HG03469 (cell line): ENCODE results near the gene NDUFS8.

Source experiments
- ATAC-seq: cut with Tn5 transposase; IDR thresholded peaks from one replicate; pipeline ENCODE4 v1.9.1; 2021; ENCODE audit warnings: mild to moderate bottlenecking, moderate library complexity, moderate number of reproducible peaks; ENCODE audit not compliant: unreplicated experiment

Gene NDUFS8

GRCh38 chr11:68074584-68075352 is 44.3 kb downstream of the NDUFS8 start:
- no peak for ATAC-seq

- no peak for ATAC-seq
Measured at GRCh38 chr11:68076371-68077042, 46.0 kb downstream of the NDUFS8 start.

- ATAC-seq = no peak
Measured at GRCh38 chr11:68077617-68078582, 47.4 kb downstream of the NDUFS8 start.

GRCh38 chr11:68080860-68081259 is 50.4 kb downstream of the NDUFS8 start:
- no peak for ATAC-seq

- no peak for ATAC-seq
Measured at GRCh38 chr11:68081691-68082090, 51.2 kb downstream of the NDUFS8 start.

- no peak for ATAC-seq
Measured at GRCh38 chr11:68082481-68082880, 52.0 kb downstream of the NDUFS8 start.

GRCh38 chr11:68083517-68083916 is 53.0 kb downstream of the NDUFS8 start:
- ATAC-seq = no peak
